ENCODE measurements around the gene SPIRE2. TPM values are rescaled to one million over a fixed set of nuclear protein-coding genes. Genes with fewer than 3 reads are reported as not detected.

Gene SPIRE2
- total and polyA plus RNA-seq, 2 of the 13 experiments (the other 11 are each of a cell fraction or from before 2014, with no cell fraction given) = 13.3 to 37.5 TPM

- TF ChIP-seq THAP9 (CRISPR knock-in tag; IDR thresholded peaks at IDR 0.05; ENCODE audit: borderline replicate concordance) (peak; percentile 75), ZNF292 (CRISPR knock-in tag; IDR thresholded peaks at IDR 0.05; ENCODE audit: borderline replicate concordance, low read depth) (no peak), ATF4 (CRISPR knock-in tag; IDR thresholded peaks at IDR 0.05) (no peak; a peak in 1 of 4 replicates), ZNF546 (CRISPR knock-in tag; conservative IDR thresholded peaks at IDR 0.05) (peak; percentile 97), FOXO1 (CRISPR knock-in tag; IDR thresholded peaks at IDR 0.05) (peak; percentile 61), EP300 (IDR thresholded peaks at IDR 0.05; ENCODE audit: low read depth in 2 of 2, low read length in 2 of 2) (no peak; a peak in 2 of 4 replicates), EP300 (CRISPR knock-in tag; IDR thresholded peaks at IDR 0.05; ENCODE audit: borderline replicate concordance) (no peak; the same call in 1 of the 2 replicates), HNF1B (CRISPR knock-in tag; IDR thresholded peaks at IDR 0.05) (peak; percentile 69), NR2C2 (CRISPR knock-in tag; IDR thresholded peaks at IDR 0.05; ENCODE audit: borderline replicate concordance) (no peak), ZC3H13 (CRISPR knock-in tag; IDR thresholded peaks at IDR 0.05) (peak; percentile 83; the same call in 1 of the 2 replicates), ZNF20 (CRISPR knock-in tag; IDR thresholded peaks at IDR 0.05) (peak; percentile 96), ZSCAN30 (CRISPR knock-in tag; IDR thresholded peaks at IDR 0.05) (peak; percentile 94; the same call in 1 of the 2 replicates), SOX6 (IDR thresholded peaks at IDR 0.05) (no peak), SOX6 (CRISPR knock-in tag; IDR thresholded peaks at IDR 0.05) (peak; percentile 60), FOXJ3 (CRISPR knock-in tag; IDR thresholded peaks at IDR 0.05; ENCODE audit: borderline replicate concordance) (no peak; the same call in 1 of the 2 replicates), SYNCRIP (IDR thresholded peaks at IDR 0.05; ENCODE audit: insufficient read depth, low read depth, low read length) (no peak), HNF1A (IDR thresholded peaks at IDR 0.05; ENCODE audit: low read depth) (no peak), HNF1A (CRISPR knock-in tag; IDR thresholded peaks at IDR 0.05; ENCODE audit: borderline replicate concordance) (peak; percentile 52), GTF3A (CRISPR knock-in tag; conservative IDR thresholded peaks at IDR 0.05) (no peak)
Measured at GRCh38 chr16:89873109-89873971, 45.1 kb downstream of the SPIRE2 start, which contains the start of gene TCF25 (continued).

Measured in HepG2 (cell line).